ENCODE measurements around the gene MUC13.

Gene MUC13

GRCh38 chr3:124878561-124879336 lies 55.8 kb downstream of the MUC13 start:
- DNase-seq (ENCODE audit: low read depth in 2 of 2) = peak; percentile 92 to 98
- no peak overlapping the region for H3K4me3 ChIP-seq (replicated peaks in 1 of 2; ENCODE audit: low read depth in 2 of 2, low read length in 2 of 2)
- TF ChIP-seq CTCF (IDR thresholded peaks at IDR 0.05; ENCODE audit: low read depth, low read length) = no peak

GRCh38 chr3:124877674-124878073 lies 56.9 kb downstream of the MUC13 start:
- DNase-seq (ENCODE audit: low read depth in 2 of 2) = no peak
- no peak overlapping the region for H3K4me3 ChIP-seq (replicated peaks in 1 of 2; ENCODE audit: low read depth in 2 of 2, low read length in 2 of 2)
- TF ChIP-seq CTCF (IDR thresholded peaks at IDR 0.05; ENCODE audit: low read depth, low read length) = no peak

- no peak for TF ChIP-seq CTCF (IDR thresholded peaks at IDR 0.05; ENCODE audit: low read depth, low read length)
- no peak overlapping the region for H3K4me3 ChIP-seq (replicated peaks in 1 of 2; ENCODE audit: low read depth in 2 of 2, low read length in 2 of 2)
- DNase-seq (ENCODE audit: low read depth in 2 of 2) = no peak
Measured at GRCh38 chr3:124876401-124876878, 58.1 kb downstream of the MUC13 start.

GRCh38 chr3:124873226-124873625 lies 61.3 kb downstream of the MUC13 start:
- no peak for TF ChIP-seq CTCF (IDR thresholded peaks at IDR 0.05; ENCODE audit: low read depth, low read length)
- no peak for DNase-seq (ENCODE audit: low read depth in 2 of 2)
- H3K4me3 ChIP-seq (replicated peaks in 1 of 2; ENCODE audit: low read depth in 2 of 2, low read length in 2 of 2) = no peak overlapping the region

- H3K4me3 ChIP-seq (replicated peaks in 1 of 2; ENCODE audit: low read depth in 2 of 2, low read length in 2 of 2) = no peak overlapping the region
- TF ChIP-seq CTCF (IDR thresholded peaks at IDR 0.05; ENCODE audit: low read depth, low read length) = no peak
- DNase-seq (ENCODE audit: low read depth in 2 of 2) = no peak
Measured at GRCh38 chr3:124867511-124867910, 67.0 kb downstream of the MUC13 start.

- no peak for TF ChIP-seq CTCF (IDR thresholded peaks at IDR 0.05; ENCODE audit: low read depth, low read length)
- no peak for DNase-seq (ENCODE audit: low read depth in 2 of 2)
- H3K4me3 ChIP-seq (replicated peaks in 1 of 2; ENCODE audit: low read depth in 2 of 2, low read length in 2 of 2) = no peak overlapping the region
Measured at GRCh38 chr3:124862006-124862405, 72.5 kb downstream of the MUC13 start.
